Putamen (tissue), 1 donor: ENCODE measurements around the gene JAZF1.
"Not testable (repeated sequence)": the region's sequence is repeated elsewhere in the genome, so short reads cannot be mapped to it uniquely, and the experiment has no call there.

Experiments used
- DNase-seq: peaks from one replicate; pipeline ENCODE4 v3.0.0-alpha.2; 2016; ENCODE audit warnings: low spot score

Gene JAZF1

DNA sequence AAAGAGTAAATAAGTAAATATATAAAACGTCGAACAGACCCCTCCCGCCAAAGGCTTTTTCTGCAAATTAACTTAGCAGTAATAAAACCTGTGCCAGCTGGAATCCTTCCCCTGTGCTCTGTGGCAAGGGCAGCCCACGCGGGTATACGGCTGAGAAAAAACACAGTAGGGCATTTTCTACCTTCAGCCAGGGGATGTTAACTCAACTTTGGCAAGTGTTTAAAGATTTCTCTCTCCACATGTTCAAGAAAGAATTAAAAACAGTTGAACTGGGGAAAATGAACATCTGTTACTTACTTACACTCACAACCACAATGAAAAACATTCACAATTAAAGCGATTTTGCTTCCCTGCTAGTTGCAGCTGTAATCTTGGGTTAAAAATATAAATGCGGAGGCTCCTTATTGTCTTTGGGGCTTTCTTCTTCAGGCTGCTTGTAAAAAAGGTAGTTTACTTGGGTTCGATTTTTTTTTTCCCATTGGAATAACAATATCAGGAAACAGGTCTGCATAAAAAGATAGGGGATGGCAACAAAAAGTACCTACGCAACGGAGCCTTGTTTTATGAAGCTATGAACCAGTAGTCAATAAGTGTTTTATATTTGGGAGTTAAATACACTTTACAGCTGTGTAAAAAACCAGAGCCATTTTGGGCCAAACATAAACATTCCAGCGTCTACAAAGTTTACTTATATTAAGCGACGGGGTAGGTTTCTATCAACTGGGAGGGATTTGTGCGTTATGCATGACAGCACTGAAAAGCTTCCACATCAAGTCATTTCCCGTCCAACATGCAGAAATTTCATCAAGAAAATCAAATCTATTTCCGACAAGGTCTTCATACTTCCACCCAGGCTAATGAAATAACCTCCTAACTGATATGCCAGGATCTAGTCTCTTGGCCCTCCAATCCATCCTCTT, 308.0 kb downstream of the JAZF1 start:
- DNase-seq, result no peak

DNA sequence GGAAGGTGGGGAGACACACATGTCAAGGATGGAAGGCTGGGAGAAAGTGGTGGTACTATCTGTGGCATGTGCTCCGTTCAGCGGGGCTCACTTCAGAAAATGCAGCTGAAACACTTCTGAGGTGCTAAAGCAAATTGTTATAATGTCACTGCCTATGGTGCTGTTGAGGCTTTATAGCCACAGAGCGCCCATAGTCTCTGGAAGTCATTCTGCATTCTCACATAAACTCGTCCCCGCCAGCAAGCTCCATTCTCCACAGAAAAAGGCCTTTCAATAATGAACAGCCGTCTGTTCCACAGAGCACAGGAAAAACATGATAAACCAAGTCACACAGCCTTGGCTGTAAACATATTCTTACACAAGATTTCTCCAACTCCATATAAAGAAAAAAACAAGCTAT, 308.7 kb downstream of the JAZF1 start:
- DNase-seq, result no peak

DNA sequence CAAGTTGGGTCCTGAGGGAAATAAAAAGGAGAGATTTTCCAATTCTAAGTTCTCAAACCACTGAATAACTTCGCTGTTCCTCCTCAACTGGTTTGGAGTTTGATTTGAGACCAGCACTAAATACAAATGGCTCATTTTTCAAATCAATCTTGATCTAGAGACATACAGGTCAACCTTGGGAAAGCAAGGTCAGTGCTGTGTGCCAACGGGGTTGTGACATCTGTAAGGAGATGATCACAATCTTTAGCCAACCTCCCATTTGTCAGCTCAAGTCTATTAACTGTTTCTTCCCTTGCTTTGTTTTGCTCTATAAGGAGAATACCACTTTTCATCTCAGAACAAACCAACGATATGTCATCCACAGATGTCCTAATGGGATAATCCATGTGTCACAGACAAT, 309.5 kb downstream of the JAZF1 start:
- no peak for DNase-seq

DNA sequence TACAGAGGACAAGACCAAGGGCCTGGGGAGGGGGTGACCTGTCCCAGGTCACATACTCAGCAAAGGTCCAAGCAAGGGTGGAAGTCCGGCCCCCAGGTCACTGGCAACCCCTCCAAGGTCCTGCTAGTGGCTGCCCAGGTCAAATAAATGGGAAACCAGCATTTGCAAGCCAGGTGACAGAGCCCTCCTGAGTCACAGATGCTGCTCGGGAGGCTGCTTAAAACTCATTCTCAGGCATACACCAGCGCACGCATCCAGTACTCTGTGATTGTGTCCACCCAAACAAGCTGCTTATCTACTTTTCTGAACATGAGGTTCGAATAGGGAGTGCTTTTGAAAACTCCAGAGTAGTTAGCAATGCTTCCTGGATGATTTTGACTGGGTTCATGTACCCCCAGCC, 310.0 kb downstream of the JAZF1 start:
- DNase-seq, result no peak

DNA sequence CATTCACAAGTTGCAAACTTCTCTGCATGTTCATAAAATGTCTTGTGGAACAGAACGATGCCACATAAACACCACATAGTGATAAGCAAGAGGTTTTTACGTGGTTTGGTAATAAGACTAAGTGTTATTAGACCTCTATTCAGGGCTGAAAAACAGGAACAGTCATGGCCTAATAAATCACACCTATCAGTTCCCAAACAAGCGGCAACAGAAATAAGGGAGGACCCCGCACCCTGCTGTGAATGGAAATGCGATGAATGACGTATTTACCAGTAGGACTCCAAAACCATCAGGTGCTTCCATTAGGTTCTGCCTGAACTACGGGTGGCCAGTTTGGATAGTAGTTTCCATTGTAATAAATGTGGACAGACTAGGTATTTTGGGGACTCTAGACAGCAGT, 311.5 kb downstream of the JAZF1 start:
- DNase-seq, result no peak

DNA sequence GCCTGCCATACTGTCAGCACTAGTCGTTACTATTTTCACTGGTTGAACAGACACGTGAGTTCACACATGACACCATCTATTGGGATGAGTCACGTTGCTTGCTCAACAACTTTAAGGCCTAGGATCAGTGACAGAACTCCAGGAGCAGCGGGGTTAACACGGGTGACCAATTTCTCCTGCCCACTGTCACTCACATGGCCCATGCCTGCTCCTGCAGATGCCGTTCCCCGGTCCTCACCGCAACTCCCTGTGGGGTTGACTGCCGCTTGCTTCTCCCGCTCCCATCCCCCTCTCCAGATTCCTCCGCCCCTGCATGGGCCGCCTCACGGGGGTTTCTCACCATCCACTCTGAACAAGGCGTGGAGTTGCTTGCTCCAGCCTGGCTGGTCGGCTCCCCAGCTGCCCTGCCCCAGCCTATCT, 312.5 kb downstream of the JAZF1 start:
- no peak for DNase-seq

DNA sequence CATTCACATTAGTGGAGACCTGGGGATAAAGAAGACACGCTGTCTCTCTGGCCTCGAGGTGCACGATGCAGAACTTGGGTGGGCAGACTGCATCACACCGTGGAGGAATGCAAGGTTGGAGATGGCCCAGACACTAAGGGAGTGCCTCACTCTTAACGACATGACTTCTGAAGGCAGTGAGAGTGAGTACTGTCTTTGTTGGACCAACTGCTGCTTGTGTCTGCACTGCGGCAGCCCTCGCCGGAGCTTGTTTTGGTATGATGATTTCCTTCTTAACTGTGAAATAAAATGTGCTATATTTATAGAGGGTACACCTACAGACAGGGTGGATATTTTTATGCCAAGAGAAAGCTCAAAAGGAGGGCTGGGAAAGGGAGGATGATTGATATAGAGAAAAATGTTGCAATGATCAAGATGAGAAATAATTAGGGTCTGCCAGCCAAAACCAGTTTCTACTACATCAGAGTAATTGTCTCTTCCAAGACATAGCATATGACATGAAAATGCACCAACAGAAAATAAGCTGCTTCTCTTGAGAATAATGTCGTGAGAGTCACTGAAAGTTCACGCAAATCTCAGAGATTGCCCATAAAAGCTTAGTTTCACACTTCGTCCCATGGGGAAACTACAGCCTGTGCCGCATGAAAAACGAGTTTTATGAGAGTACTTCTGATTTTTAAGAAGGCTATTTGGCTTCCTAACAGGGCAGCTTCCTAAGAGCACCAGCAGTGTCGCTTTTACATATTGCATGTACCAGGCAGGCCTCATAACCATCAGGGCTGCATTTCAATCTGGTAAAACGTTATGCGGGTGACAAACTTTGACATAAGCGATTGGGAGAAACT, 313.5 kb downstream of the JAZF1 start:
- no peak for DNase-seq

DNA sequence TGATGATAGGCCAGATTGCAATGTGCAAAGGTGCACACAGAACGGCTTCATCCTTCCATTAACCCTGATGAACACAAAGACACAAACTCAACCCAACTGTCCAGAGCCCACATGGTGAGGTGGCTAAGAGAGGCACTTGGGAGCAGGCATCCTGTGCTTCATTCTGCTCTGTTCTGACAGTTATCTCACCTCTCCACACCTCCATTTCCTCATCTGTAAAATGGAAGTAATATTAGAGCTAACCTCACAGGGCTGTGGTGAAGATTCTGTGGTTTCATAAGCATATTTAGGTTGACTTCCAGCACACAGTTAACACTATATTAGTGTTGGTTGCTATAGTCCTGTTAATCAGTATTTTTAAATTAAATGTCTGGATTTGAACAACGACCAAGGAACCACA, 314.3 kb downstream of the JAZF1 start:
- no peak for DNase-seq

DNA sequence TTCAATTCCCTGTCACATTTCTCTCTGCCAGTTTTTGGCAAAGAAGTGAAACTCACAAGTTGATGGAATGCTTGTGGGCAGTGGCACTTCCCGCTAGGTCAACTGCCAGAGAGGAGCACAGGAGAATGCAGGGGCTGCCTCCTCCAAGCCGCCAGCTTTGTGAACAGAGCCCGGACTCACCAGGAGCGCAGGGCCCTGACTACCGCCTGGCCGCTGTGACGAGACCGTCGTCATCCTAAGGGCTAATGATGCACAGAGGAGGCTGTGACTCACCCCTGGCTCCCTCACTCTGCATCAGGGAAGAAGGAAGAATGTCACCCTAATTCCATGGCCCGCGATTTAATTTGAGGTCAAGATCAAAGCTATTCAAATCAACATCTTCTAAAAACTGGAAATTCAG, 316.7 kb downstream of the JAZF1 start:
- DNase-seq, result no peak

DNA sequence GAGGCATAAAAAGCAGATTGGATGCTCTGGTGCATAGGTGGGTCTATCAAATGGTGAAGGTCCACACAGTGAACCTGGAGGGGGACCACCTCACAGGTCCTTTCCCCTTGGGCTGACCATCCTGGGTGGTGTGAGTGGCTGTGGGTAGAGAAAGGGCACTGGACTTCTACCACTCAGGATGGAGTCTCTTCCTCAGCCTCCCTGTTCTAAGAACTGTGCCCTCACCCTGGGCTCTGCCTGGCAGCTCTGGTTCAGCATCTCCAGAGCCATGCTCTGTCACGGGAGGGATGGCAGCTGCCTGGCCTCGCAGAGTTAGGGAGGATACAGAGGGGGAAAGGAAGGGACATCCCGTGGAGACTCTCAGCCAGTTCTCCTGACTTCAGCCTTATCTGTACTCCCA, 318.8 kb downstream of the JAZF1 start:
- DNase-seq, result no peak

DNA sequence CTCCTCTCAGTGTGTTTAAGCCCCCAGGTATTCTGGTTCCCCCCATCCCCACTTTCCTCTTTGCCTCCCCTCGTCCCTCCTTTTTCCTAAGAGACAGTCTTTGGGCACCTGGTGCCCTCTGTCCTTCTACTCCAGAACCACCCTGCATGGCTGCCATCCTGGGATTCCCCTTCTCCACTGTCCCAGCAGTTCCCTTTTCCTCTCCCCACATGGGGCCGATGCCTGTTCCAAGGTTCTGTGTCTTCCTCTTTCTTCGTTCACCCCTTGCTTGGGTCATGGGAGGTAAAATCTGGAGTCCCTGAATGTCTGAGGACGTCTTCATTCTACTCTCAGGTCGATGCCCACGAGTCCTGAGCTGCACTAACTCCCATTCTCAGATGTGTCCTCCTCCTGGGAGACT, 319.8 kb downstream of the JAZF1 start:
- no peak for DNase-seq

DNA sequence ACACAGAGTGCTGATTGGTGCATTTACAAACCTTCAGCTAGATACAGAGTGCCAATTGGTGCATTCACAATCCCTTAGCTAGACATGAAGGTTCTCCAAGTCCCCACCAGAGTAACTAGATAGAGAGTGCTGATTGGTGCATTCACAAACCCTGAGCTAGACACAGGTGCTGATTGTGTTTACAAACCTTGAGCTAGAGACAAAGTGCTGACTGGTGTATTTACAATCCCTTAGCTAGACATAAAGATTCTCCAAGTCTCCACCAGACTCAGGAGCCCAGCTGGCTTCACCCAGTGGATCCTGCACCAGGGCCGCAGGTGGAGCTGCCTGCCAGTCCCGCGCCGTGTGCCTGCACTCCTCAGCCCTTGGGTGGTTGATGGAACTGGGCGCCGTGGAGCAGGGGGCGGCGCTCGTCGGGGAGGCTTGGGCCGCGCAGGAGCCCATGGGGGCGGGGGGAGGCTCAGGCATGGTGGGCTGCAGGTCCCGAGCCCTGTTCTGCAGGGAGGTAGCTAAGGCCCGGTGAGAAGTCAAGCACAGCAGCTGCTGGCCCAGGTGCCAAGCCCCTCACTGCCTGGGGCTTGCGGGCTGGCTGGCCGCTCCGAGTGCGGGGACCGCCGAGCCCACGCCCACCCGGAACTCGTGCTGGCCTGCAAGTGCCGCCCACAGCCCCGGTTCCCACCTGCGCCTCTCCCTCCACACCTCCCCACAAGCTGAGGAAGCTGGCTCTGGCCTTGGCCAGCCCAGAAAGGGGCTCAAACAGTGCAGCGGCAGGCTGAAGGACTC, 323.7 kb downstream of the JAZF1 start:
- not testable (repeated sequence) for DNase-seq

DNA sequence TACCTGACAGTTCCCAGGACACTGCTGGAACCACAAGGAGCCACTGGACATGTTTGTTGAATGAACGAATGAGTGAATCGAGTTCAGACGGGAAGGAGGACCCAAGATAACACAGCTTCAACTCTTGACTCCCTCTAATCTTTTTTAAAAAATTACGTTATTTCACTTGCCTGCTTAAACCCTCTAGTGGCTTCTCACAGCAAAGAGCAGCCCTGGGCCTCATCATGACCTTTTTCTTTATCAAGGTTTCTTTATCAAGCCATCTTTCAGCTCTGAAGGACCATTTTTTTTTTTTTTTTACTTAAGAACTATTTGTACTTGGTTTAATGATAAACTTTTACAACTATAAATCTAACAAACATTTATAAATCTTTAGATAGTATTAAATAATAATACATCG, 330.1 kb downstream of the JAZF1 start:
- no peak for DNase-seq

DNA sequence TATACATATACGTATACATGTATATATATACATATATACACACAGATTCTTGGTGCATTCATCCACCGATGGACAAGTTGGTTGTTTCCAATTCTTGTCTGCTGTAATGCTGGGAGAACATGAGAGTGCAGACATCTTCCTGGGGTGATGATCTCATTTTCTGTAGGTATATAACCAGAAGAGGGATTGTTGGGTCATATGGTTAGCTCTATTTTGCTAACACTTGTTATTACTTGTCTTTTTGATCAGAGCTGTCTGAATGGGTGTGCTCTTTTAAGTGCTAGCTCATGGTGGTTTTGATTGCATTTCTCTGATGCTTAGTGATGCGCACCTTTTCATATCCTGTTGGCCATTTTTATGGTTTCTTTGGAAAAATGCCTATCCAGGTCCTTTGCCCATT, 334.2 kb downstream of the JAZF1 start:
- DNase-seq, result no peak

DNA sequence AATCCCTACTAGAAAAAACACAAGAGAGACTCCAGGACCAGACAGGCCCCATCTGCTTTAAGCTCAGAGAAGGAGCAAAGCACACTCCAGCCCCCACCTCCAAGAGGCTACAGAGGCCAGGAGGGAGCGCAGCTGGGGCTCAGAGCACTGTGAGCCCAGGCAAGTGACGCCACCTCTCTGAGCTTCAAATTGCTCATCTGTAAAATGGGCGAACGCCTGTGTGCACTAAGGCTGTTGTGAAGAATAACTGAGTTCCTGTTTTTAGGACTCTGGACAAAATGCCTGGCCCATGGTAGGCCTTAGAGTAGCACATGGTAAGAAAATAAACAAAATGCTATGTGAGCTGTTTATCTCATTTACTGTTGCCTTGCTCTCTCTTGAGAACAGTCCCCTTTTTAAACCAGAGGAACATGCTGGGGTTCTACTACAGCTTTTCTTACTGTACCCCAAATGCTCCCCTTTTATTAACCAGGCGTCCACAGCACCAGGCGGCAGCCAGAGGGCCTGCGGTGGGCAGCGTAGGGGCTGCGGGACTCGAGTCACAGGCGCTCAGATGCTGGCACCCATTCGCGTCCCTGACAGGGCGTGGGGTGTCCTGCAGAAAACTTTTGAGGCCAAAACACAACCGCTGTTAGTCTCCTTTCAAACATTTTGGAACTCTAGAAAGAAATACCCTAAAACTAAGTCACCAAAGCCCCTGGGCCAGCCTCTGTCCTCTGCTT, 336.9 kb downstream of the JAZF1 start:
- no peak for DNase-seq

DNA sequence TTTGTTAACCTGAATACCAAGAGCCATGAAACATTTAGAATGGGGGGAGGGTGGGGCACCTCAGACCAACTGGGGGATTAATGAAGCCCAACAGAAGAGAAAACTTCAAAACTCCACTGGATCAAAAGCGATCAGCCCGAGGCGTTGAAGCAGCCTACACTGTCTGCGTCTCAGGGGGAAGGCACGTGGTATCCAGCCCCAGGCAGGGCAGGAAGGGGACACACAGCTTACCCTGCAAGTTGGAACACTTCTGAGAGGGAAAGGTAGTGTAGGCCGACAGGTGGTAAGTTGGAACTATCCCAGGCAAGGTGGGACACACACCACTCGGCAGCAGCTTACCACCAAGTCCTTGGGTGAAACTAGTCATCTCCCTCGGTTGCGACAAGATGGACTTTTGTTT, 337.7 kb downstream of the JAZF1 start:
- DNase-seq, result no peak

DNA sequence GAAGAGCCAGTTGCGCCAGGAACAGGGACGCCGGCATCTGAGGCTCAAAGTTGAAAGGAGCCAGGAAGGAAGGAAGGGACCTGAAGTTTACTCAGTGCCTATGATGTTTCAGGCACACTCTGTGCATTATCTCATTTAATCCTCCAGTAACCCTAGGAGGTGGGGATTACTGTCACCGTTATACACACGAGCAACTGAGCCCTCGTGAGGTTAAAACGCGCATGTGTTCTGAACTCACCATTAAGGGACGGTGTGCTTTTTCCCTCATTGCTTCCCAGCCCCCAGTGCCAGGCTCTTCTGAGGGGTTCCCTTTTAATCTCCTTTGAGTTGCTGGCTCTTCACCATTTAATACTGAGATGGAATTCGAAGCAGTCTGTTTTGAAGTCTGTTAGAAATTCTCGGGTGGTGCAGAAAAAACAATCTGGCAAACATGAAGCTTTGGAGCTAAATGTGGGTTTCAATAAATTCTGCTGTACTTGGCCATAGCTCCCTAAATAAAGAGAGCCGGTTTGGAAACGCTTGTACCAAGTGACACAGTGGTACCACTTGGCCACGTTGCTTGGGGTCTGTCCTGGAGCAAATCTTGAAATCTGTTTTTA, 338.4 kb downstream of the JAZF1 start:
- no peak for DNase-seq

DNA sequence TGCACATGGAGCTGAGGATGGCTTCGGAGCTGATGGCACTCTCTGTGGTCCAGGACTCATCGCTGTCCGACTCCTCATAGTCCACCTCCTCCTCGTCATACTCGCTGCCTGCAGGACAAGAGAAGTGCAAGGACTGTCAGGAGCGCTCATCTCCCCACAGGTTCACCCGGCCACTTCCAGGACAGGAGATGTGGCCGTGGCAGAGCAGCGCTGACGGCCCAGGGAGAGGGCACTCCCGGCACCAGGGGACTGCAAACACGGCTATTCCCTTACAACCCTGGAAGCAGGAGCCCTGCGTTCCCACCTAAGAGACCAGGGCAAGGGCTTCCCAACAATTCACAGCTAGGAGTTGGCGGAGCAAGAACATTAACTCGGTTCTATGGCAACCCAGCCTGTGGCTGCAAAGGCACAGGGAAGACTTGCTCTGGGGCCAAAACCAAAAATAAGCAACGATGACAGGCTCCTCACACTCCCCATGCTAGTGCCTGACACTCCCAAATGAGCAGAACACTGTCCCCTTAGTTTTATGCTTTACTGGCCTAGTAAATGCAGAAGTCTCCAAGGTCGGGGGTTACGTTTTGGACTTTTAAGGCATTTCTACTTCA, 339.7 kb downstream of the JAZF1 start:
- no peak for DNase-seq

DNA sequence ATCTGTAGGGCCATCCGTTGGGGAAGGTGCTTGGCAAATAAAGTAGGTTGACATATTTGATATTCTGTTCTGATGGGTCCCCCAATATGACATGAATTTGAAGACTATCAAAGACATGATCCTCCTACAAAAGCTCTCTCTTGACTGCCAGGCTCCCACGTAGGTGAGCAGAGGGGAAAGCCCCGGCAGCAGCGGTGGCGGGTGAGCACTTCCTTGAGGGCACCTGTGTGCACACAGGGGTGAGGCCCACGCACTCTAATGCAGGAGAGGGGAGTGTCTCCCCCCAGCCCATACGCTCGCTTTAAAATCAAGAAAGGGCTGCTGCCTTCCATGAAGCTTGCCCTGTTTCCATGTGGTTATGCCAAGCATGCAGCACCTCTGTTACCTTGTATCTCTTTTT, 340.3 kb downstream of the JAZF1 start:
- DNase-seq, result no peak

DNA sequence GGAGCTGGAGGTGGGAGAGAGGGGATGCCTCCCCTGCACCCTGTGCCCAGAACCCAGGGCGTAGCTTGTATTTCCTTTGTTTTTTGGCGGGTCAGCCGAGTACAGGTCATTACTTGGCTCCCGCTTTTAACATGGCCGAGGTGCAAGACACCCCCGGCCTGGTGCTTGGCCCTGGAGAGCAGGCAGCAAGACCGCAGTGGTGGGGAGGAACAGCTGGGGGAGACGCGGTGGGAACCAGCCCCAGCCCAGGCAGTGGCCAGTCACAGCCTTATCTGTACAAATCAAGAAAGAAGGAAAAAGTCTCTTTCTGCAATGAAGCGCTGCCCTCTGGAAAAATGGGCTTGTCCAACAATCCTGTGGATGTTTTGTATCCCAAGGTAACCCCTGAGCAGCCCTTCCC, 341.5 kb downstream of the JAZF1 start:
- no peak for DNase-seq

DNA sequence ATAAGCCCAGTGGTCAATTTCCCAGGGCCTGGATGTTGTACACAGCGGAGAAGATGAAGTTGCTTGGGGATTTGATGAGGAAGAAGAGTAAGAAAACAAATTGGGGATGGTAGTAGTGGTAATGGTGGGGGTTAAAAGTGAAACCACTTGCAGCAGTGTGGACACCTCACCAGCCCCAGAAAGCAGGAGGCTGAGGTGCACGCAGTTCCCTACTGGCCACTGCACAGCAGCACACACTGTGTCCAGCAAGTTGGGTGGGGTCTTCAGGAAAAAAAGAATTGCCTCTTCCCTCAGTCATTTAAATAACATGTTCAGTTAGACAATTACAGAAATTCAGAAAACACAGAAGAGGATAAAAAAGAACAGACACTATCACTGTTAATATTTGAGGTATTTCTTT, 344.1 kb downstream of the JAZF1 start:
- no peak for DNase-seq
